ENCODE measurements around the gene HEMGN. TPM values are rescaled to one million over a fixed set of nuclear protein-coding genes. Genes with fewer than 3 reads are reported as not detected.

Gene HEMGN
- total and polyA plus RNA-seq, 5 experiments from 2014 or later: 1.9 to 11.0 (median 7.6) TPM

DNA sequence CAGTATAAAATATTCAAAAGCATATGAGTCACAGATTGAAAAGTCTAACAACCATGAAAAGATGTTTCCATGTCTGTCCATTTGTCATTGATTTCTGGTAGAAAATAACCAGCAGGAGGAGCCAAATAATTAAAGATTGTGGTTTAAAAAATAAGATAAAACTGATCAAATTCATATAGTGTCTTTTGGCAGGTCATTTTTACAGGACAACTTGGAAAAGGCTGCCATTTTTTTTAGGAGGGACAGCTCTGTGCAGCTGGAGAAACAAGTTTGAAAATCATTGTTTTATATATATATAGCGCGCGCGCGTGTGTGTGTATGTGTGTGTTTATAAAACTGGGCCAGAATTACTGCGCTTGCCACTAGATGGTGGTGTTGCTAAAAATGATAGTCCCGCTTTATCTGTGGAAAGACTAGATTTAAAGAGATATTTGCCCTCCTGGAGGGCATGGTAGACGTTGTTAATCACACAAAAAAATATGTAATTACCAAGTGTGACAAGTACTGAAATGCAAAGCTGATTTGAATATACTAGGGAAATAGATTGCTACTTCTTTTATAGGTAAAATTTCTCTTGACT lies 14.4 kb downstream of the HEMGN start:
- peak overlapping the region; percentile 76 to 95 (median 94) for H3K4me3 Mint-ChIP-seq

DNA sequence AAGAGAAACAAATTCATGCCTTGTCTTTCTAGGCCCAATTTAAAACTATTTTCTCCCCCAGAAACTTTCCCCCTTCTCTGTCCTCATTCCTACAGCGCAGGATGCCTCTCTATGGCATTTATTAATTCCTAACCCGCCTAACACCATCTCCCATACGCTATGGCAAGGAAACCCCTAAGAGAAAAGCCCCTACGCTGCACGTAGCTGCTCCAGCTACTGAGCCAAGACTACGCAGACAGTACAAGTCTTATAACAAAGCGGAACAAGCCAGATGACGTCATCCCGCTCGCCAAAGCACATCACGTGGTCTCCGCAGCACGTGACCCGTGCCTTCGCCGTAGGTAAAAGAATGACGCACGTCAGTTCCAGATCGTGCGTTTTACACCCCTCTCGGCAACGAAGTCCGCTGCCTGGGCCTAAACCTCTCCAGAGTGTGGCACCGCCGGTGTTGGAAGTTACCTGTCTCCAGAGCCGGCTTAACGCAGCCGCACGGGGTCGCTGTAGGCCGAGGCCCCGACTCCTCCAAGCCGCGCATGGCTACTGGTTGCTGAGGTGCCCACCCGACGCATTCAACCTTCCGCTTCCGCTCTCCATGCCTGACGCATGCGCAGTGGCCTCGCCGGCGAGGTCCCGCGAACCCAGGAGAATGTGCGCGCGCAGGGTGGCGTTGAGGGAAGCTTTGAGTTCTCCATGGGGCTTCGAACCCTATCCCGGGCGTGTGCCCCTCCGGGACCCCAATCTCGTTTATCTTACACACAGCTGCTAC lies 15.8 kb downstream of the HEMGN start, which contains the start of gene TRMO:
Gene TRMO, minus strand, starts transcription at position 542 of the 766 bp plus-strand sequence. Its CDS starts 7 bp downstream, at position 535.
- peak; percentile 75 to 79 for ATAC-seq
- Mint-ChIP-seq H3K36me3 (peaks cover 0 to 5% (median under 1%) of the 10 kb centered on the region in 3 donors), H3K27ac (peak within 1 kb of the TSS; percentile 98 to 99 (median 99)), H3K9me3 (no peaks in the 10 kb centered on the region), H3K4me1 (peaks cover 25 to 63% (median 51%) of the 10 kb centered on the region in 4 donors), H3K4me3 (peak within 1 kb of the TSS; percentile 86 to 95 (median 94)), H3K27me3 (peaks cover 0 to 5% (median 0%) of the 10 kb centered on the region in 5 donors)
- peak; percentile 97 to 99 (median 98) for DNase-seq
- POLR2A ChIA-PET: interaction anchor here (0.6 to 9.2 kb wide), 44 partner anchors 8 to 334 kb away, joined by 3 to 349 read pairs (median 5); partner anchors contain the start of genes ANP32B, CORO2A, HEMGN and NANS

More for the DNA sequence above, 14.4 kb downstream of the HEMGN start:
- Mint-ChIP-seq H3K4me1 (peaks cover 24 to 57% (median 48%) of the 10 kb centered on the region in 4 donors), H3K27me3 (peaks cover 0 to 5% (median 0%) of the 10 kb centered on the region in 5 donors), H3K9me3 (no peaks in the 10 kb centered on the region), H3K27ac (peak overlapping the region; percentile 98 to 99 (median 99)), H3K36me3 (peaks cover 0 to 5% (median 0%) of the 10 kb centered on the region in 3 donors)
- POLR2A ChIA-PET: interaction anchor here (1.0 to 9.2 kb wide), 15 partner anchors 14 to 333 kb away, joined by 3 to 349 read pairs (median 12); partner anchors contain the start of genes ANP32B, HEMGN and TBC1D2
- DNase-seq: peak; percentile 41 to 90 (median 77)
- ATAC-seq: peak; percentile 15 to 18

DNA sequence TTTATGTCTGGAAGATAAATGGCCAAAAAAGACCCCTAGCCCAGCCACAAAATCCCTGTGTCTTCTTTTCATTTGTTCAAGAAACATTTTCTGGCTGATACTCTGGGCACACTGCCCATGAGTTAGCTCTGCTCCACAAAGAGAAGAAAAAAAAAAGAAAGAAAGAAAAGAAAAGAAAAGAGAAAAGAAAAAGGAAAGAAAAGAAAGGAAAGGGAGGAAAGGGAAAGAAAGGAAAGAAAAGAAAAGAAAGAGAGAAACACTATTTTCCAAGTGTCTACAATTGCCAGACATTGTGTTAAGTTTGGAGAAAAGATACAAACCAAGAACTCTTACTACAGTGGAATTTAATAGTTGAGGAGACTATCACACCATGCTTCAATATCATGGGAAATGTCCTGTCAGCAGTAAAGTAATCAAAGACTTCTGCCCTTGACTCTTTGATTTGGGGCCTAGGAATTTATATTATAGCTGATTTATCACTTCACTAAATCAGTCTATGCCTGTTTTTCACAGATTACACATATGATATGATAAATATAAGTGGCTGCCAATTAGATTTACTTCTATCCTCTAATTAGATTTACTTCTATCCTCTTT lies 18.7 kb downstream of the HEMGN start:
- POLR2A ChIA-PET: interaction anchor here (4.0 to 9.2 kb wide), 4 partner anchors 15 to 337 kb away, joined by 52 to 349 read pairs (median 130); partner anchors contain the start of genes ANP32B and TBC1D2
- Mint-ChIP-seq H3K27ac (peak overlapping the region; percentile 98 to 99 (median 99)), H3K4me1 (peaks cover 29 to 81% (median 68%) of the 10 kb centered on the region in 4 donors), H3K9me3 (no peaks in the 10 kb centered on the region), H3K36me3 (peaks cover 0 to 25% (median 22%) of the 10 kb centered on the region in 3 donors), H3K27me3 (peaks cover 0 to 5% (median 0%) of the 10 kb centered on the region in 5 donors), H3K4me3 (peak overlapping the region; percentile 59 to 95 (median 93))
- DNase-seq: no peak
- ATAC-seq: no peak

DNA sequence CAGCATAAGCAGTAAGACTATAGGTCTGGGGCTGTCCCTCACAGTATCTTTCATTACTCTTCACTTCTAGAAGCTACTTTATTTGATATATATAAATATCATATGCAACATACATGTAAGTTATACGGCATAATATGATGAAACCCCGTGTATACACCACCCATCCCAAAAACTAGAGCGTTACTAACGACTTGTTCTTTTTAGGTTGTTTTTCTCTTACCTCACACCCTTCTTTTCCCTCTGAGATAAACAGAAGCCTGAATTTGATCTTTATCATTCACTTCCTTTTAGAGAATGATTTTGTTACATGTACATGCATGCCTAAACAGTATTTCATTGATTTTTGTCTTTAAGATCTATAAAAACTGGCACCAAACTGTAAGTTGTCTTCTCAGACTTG lies 19.4 kb downstream of the HEMGN start:
- DNase-seq: peak in 2 of 10 donors; percentile 51
- Mint-ChIP-seq H3K4me3 (peak overlapping the region; percentile 59 to 95 (median 93)), H3K27ac (peak overlapping the region; percentile 98 to 99 (median 99)), H3K9me3 (no peaks in the 10 kb centered on the region), H3K4me1 (peaks cover 31 to 78% (median 67%) of the 10 kb centered on the region in 4 donors), H3K27me3 (peaks cover 0 to 5% (median 0%) of the 10 kb centered on the region in 5 donors), H3K36me3 (peaks cover 0 to 30% (median 26%) of the 10 kb centered on the region in 3 donors)
- no peak for ATAC-seq
- POLR2A ChIA-PET: interaction anchor here (0.7 to 9.2 kb wide), 3 partner anchors 14 to 172 kb away, joined by 3 to 349 read pairs (median 3); no protein-coding TSS in a partner anchor

DNA sequence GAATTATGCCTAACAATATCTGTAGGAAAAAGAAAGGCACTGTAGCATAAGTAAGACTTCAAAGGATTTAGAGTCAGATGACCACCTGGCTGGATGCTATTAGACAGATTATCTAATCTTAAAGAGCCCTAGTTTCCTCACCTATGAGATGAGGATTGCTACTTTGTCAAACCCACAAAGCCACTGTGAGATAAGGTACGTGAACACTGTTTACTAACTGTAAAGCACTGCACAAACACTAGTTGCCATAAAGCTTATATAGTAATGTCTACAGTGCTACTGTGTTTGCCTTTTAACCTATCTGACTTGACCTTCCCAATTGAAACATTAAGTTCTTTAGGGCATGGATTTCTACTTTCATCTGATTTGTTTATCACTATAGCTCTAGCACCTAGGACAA lies 26.0 kb downstream of the HEMGN start:
- ATAC-seq (no peak), DNase-seq (no peak)
- Mint-ChIP-seq H3K4me1 (peaks cover 32 to 83% (median 75%) of the 10 kb centered on the region in 4 donors), H3K27me3 (no peaks in the 10 kb centered on the region), H3K9me3 (no peaks in the 10 kb centered on the region), H3K36me3 (peaks cover 0 to 85% (median 24%) of the 10 kb centered on the region in 3 donors), H3K27ac (peak overlapping the region in 9 of 10 donors; percentile 43 to 99 (median 85)), H3K4me3 (no peak overlapping the region)
- POLR2A ChIA-PET: interaction anchor here (18.1 kb wide), 1 partner anchor 8 kb away, joined by 349 read pairs; the partner anchor contains the start of gene TRMO

DNA sequence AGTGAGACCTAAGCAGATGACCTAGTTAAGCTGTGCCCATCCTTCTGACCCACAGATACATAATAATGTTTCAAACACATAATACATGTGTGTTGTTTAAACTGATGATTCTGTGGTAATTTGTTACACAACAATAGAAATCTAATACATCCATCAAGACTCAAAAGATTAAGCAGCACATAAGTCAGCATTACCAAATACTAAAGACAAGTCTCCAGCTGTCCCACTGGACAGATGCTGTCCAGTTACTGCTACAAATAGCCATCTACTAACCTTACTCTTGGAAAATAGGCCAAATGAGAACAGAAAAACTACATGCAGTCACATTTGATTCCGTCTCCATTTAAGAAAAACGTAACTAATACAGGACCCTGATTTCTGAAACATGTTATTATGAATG lies 26.4 kb downstream of the HEMGN start:
- ATAC-seq: no peak
- POLR2A ChIA-PET: interaction anchor here (18.1 kb wide), 1 partner anchor 9 kb away, joined by 349 read pairs; the partner anchor contains the start of gene TRMO
- no peaks in the 10 kb centered on the region for H3K27me3 Mint-ChIP-seq
- peaks cover 31 to 85% (median 74%) of the 10 kb centered on the region in 4 donors for H3K4me1 Mint-ChIP-seq
- peaks cover 0 to 84% (median 21%) of the 10 kb centered on the region in 3 donors for H3K36me3 Mint-ChIP-seq
- no peak for DNase-seq
- no peaks in the 10 kb centered on the region for H3K9me3 Mint-ChIP-seq
- no peak overlapping the region for H3K4me3 Mint-ChIP-seq
- peak overlapping the region; percentile 43 to 99 (median 84) for H3K27ac Mint-ChIP-seq

DNA sequence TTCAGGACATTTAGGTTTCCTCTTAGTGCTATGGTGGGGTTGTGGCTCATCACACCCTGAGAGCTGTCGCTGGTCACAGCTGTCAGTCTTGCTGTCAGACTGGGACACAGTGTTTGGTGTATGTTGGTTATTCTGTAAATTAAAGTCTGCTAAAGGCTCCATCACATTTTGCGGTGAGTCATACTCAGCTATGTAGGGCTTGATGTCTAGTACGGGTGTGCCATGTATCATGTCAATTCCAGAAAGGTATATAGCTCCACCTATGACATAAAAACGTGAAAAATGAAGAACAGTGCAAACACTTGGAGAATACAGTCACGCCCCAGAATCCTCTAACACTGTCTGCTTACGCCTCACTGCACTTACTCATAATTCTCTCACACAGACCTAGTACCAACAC lies 27.6 kb downstream of the HEMGN start:
- Mint-ChIP-seq H3K4me3 (peak overlapping the region in 4 of 10 donors; percentile 2 to 58 (median 26)), H3K9me3 (no peaks in the 10 kb centered on the region), H3K27me3 (no peaks in the 10 kb centered on the region), H3K4me1 (peaks cover 34 to 85% (median 82%) of the 10 kb centered on the region in 4 donors), H3K36me3 (peaks cover 0 to 76% (median 13%) of the 10 kb centered on the region in 3 donors), H3K27ac (peak overlapping the region; percentile 70 to 99 (median 89))
- POLR2A ChIA-PET: interaction anchor here (18.1 kb wide), 1 partner anchor 10 kb away, joined by 349 read pairs; the partner anchor contains the start of gene TRMO
- no peak for ATAC-seq
- DNase-seq: no peak

DNA sequence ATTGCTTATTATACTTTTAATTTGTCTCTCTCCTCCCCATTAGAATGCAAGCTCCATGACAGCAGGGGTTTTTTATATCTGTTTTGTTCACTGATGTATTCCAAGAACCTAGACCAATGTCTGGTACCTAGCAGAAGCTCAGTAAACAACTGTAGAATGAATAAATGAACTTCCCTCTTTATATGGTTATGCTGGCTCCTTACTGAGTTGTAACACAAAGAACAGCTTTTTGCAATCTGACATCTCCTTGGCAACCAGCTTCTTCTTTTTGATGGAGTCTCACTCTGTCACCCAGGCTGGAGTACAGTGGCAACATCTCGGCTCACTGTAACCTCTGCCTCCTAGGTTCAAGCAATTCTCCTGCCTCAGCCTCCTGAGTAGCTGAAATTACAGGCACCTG lies 29.3 kb downstream of the HEMGN start:
- peak in 2 of 10 donors; percentile 19 to 42 for DNase-seq
- H3K4me1 Mint-ChIP-seq: peaks cover 39 to 87% (median 83%) of the 10 kb centered on the region in 4 donors
- peak overlapping the region in 8 of 10 donors; percentile 29 to 75 (median 46) for H3K4me3 Mint-ChIP-seq
- peak overlapping the region; percentile 77 to 99 (median 89) for H3K27ac Mint-ChIP-seq
- POLR2A ChIA-PET: interaction anchor here (0.8 to 18.1 kb wide), 2 partner anchors 11 to 75 kb away, joined by 4 to 349 read pairs; partner anchors contain the start of genes ANP32B and TRMO
- no peak for ATAC-seq
- H3K27me3 Mint-ChIP-seq: no peaks in the 10 kb centered on the region
- no peaks in the 10 kb centered on the region for H3K9me3 Mint-ChIP-seq
- peaks cover 0 to 63% (median 8%) of the 10 kb centered on the region in 3 donors for H3K36me3 Mint-ChIP-seq

DNA sequence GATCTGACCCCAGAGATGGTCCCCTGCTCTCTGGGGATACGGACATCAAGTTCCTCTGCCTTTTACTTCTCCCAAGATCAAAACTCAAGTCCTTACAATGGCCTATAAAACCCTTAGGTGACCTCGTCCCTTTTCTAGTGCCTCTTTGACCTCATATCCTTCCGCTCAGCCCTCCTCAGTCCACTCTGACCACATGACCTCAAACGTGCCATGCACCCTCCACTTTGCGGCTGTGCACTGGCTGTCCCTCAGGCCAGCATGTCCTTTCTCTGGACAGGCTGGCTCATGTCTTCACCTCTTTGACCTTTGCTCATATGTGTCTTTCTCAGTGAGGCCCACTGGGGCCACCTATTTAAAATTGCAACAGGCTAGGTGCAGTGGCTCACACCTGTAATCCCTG lies 30.3 kb downstream of the HEMGN start:
- Mint-ChIP-seq H3K4me3 (peak overlapping the region; percentile 57 to 89 (median 80)), H3K36me3 (peaks cover 0 to 57% (median 8%) of the 10 kb centered on the region in 3 donors)

DNA sequence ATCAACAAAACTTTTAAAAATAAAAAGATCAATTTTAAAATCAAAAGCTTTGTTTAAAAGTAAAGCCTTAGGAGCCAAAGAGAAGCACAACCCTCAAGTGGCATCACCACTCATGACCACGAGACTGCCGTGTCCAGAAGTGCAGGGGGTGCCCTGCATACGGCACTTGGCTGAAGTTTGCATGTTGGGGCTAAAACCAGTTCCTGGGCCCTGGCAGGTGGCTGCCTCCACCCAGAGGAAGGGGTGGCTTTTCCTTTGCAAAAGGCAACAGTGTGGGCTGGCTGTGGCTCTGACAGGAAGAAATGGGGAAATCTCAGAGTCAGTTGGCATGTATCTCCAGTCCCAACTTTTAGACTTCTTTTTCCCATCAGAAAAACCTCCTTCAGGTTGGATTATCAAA lies 30.9 kb downstream of the HEMGN start:
- Mint-ChIP-seq H3K27me3 (no peaks in the 10 kb centered on the region), H3K27ac (peak overlapping the region; percentile 89 to 99 (median 96)), H3K4me1 (peaks cover 39 to 92% (median 87%) of the 10 kb centered on the region in 4 donors), H3K4me3 (peak overlapping the region in 9 of 10 donors; percentile 57 to 98 (median 85)), H3K36me3 (peaks cover 0 to 51% (median 8%) of the 10 kb centered on the region in 3 donors), H3K9me3 (no peaks in the 10 kb centered on the region)
- DNase-seq: no peak
- POLR2A ChIA-PET: interaction anchor here (0.7 to 18.1 kb wide), 5 partner anchors 13 to 274 kb away, joined by 3 to 349 read pairs (median 5); partner anchors contain the start of genes ANP32B, NCBP1, TRIM14 and TRMO
- peak in 1 of 2 donors; percentile 4 for ATAC-seq

More for the DNA sequence above, 30.3 kb downstream of the HEMGN start:
- POLR2A ChIA-PET: interaction anchor here (1.9 to 18.1 kb wide), 2 partner anchors 13 to 211 kb away, joined by 5 to 349 read pairs; partner anchors contain the start of genes TRIM14 and TRMO
- DNase-seq: no peak
- Mint-ChIP-seq H3K9me3 (no peaks in the 10 kb centered on the region), H3K27ac (peak overlapping the region; percentile 89 to 99 (median 96)), H3K4me1 (peaks cover 39 to 93% (median 86%) of the 10 kb centered on the region in 4 donors), H3K27me3 (no peaks in the 10 kb centered on the region)
- ATAC-seq: no peak

DNA sequence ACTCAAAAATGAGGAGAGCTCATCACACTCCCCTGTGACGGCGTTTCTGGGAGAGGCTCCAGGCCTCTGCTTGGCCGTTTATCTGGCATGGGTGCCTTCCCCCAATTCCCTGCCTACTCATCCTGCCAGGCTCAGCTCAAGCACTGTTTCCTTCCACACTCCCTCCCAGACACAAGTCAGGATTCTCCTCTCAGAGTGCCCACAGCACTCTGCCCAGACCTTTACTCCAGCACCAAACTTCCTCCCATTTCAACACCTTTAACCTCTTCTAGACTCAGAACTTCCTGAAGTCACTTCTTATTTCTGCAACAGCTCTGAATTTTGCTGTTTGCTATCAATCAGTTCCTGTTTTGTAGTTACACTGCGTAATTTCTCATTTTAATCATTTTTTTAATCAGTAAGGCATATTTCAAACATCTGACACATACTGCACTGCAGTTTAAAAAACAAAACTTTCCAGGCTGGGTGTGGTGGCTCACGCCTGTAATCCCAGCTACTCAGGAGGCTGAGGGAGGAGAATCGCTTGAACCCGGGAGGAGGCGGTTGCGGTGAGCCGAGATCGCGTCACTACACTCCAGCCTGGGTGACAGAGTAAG lies 31.6 kb downstream of the HEMGN start:
- no peaks in the 10 kb centered on the region for H3K9me3 Mint-ChIP-seq
- peak overlapping the region; percentile 71 to 98 (median 86) for H3K4me3 Mint-ChIP-seq
- DNase-seq (peak in 6 of 10 donors; percentile 39 to 60 (median 49)), ATAC-seq (peak; percentile 13 to 17)
- H3K36me3 Mint-ChIP-seq: peaks cover 0 to 48% (median 3%) of the 10 kb centered on the region in 3 donors
- peaks cover 45 to 92% (median 91%) of the 10 kb centered on the region in 4 donors for H3K4me1 Mint-ChIP-seq
- POLR2A ChIA-PET: interaction anchor here (0.7 to 18.1 kb wide), 7 partner anchors 14 to 656 kb away, joined by 3 to 349 read pairs (median 5); partner anchors contain the start of genes ANP32B, NCBP1, TRIM14 and TRMO
- H3K27me3 Mint-ChIP-seq: no peaks in the 10 kb centered on the region
- H3K27ac Mint-ChIP-seq: peak overlapping the region; percentile 89 to 99 (median 96)
